HG03378 (cell line): ENCODE measurements around the gene SHISA7.
"Not testable (repeated sequence)": the region's sequence is repeated elsewhere in the genome, so short reads cannot be mapped to it uniquely, and the experiment has no call there.

Experiments used
- ATAC-seq: cut with Tn5 transposase; IDR thresholded peaks from one replicate; pipeline ENCODE4 v1.9.1; 2021; ENCODE audit warnings: mild to moderate bottlenecking, moderate library complexity; ENCODE audit not compliant: unreplicated experiment

The SHISA7 gene

GRCh38 chr19:55448175-55448490 lies 5.0 kb upstream of the SHISA7 start:
- not testable (repeated sequence) for ATAC-seq

- no peak for ATAC-seq
These were observed 4.5 kb upstream of the SHISA7 start for GRCh38 chr19:55447421-55448174.

- ATAC-seq, result no peak
These were observed 3.0 kb upstream of the SHISA7 start for GRCh38 chr19:55446060-55446459.

- ATAC-seq, result no peak
These were observed 1.5 kb upstream of the SHISA7 start for GRCh38 chr19:55444646-55445045.

GRCh38 chr19:55443824-55444480 lies 852 bp upstream of the SHISA7 start:
- ATAC-seq, result no peak

GRCh38 chr19:55442372-55442961 lies 633 bp downstream of the SHISA7 start:
- ATAC-seq, result no peak

- ATAC-seq, result no peak
These were observed 1.3 kb downstream of the SHISA7 start for GRCh38 chr19:55441692-55442321.

- ATAC-seq, result no peak
These were observed 1.8 kb downstream of the SHISA7 start for GRCh38 chr19:55441319-55441691.

GRCh38 chr19:55440411-55441105 lies 2.5 kb downstream of the SHISA7 start:
- no peak for ATAC-seq

GRCh38 chr19:55439052-55439451 lies 4.0 kb downstream of the SHISA7 start:
- ATAC-seq, result no peak

GRCh38 chr19:55437410-55437809 lies 5.7 kb downstream of the SHISA7 start:
- no peak for ATAC-seq

- ATAC-seq, result no peak
These were observed 6.3 kb downstream of the SHISA7 start for GRCh38 chr19:55436847-55437246.

- ATAC-seq, result no peak
These were observed 8.1 kb downstream of the SHISA7 start for GRCh38 chr19:55435020-55435419.

GRCh38 chr19:55434356-55434919 lies 8.7 kb downstream of the SHISA7 start:
- no peak for ATAC-seq

- ATAC-seq, result no peak
These were observed 9.8 kb downstream of the SHISA7 start for GRCh38 chr19:55433292-55433691.

GRCh38 chr19:55432241-55432959 lies 10.7 kb downstream of the SHISA7 start:
- ATAC-seq, result no peak

- no peak for ATAC-seq
These were observed 11.9 kb downstream of the SHISA7 start for GRCh38 chr19:55431183-55431582.

- no peak for ATAC-seq
These were observed 17.1 kb downstream of the SHISA7 start for GRCh38 chr19:55426042-55426441.

GRCh38 chr19:55424518-55424917 lies 18.6 kb downstream of the SHISA7 start:
- ATAC-seq, result no peak
